ENCODE measurements around the gene SPAG5. TPM values are rescaled to one million over a fixed set of nuclear protein-coding genes. Genes with fewer than 3 reads are reported as not detected.
A peak's percentile ranks its signal among the peaks of the same experiment; 100 is the strongest.

SPAG5 gene
- total and polyA plus RNA-seq, 9 of the 15 experiments (the other 6 are each of a cell fraction or from before 2014, with no cell fraction given): 94.4 to 286 (median 151) TPM

DNA sequence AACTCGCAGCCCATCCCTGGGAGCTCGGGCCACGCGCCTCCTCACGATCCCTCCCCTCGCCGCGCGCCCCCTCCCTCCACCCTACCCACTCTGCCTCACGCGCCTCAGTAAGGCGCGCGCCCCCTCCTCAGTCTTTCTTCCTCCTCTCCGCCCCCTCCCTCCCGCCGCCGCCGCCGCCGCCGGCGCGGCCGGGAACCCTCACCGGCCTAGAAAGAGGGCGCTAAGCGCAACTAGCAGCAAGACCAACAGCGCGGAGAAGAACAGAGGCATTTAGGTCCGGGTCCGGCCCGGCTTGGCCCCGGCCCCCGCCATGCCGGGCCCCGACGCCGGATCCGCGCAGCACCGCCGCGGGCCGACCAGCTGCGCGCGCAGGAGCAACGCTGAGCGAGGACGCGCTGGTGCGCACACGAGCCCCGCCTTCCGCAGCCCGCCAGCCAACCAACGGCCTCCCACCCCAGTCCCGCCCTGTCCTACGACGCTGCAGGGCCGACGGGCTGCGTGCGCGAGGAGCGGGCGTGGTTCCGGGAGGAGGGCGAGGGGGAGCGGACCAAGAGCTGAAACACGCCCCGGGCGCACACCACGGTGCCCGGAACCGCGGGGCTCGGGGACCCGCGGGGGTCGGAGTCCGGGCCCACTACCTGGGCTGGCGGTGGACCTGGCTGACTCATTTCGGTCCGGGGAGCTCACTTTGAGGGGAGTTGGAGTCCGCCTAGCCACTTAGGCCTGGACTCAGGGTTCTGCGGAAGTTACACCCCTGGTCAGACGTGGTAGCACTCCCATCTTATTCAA, 46.2 kb upstream of the SPAG5 start, which contains the start of gene BLTP2 (continued):
- TF ChIP-seq ARID1B (IDR thresholded peaks at IDR 0.05) (peak; percentile 45), CCAR2 (IDR thresholded peaks at IDR 0.05; ENCODE audit: low read depth, low read length) (no peak), PHF20 (IDR thresholded peaks at IDR 0.05; ENCODE audit: partially characterized antibody) (peak; percentile 89), FOXP1 (CRISPR knock-in tag; IDR thresholded peaks at IDR 0.05) (0 out of 2 replicates have a peak, but pooled peaks have one; percentile 29), SMAD3 (CRISPR knock-in tag; conservative IDR thresholded peaks at IDR 0.05) (0 out of 2 replicates have a peak, but pooled peaks have one; percentile 41), ZKSCAN8 (CRISPR knock-in tag; IDR thresholded peaks at IDR 0.05) (no peak), TEAD4 (IDR thresholded peaks at IDR 0.05; ENCODE audit: low read length) (no peak; the same call in 1 of the 2 replicates), TEAD4 (CRISPR knock-in tag; IDR thresholded peaks at IDR 0.05; ENCODE audit: borderline replicate concordance) (no peak), HDGF (IDR thresholded peaks at IDR 0.05) (no peak), HNRNPK (IDR thresholded peaks at IDR 0.05; ENCODE audit: low read depth, low read length, poor library complexity, severe bottlenecking) (no peak), MECOM (CRISPR knock-in tag; IDR thresholded peaks at IDR 0.05) (no peak), GABPB1 (CRISPR knock-in tag; IDR thresholded peaks at IDR 0.05) (peak; percentile 88)
- TF ChIP-seq, protein P1, sequence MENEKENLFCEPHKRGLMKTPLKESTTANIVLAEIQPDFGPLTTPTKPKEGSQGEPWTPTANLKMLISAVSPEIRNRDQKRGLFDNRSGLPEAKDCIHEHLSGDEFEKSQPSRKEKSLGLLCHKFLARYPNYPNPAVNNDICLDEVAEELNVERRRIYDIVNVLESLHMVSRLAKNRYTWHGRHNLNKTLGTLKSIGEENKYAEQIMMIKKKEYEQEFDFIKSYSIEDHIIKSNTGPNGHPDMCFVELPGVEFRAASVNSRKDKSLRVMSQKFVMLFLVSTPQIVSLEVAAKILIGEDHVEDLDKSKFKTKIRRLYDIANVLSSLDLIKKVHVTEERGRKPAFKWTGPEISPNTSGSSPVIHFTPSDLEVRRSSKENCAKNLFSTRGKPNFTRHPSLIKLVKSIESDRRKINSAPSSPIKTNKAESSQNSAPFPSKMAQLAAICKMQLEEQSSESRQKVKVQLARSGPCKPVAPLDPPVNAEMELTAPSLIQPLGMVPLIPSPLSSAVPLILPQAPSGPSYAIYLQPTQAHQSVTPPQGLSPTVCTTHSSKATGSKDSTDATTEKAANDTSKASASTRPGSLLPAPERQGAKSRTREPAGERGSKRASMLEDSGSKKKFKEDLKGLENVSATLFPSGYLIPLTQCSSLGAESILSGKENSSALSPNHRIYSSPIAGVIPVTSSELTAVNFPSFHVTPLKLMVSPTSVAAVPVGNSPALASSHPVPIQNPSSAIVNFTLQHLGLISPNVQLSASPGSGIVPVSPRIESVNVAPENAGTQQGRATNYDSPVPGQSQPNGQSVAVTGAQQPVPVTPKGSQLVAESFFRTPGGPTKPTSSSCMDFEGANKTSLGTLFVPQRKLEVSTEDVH (IDR thresholded peaks at IDR 0.05; ENCODE audit: low read depth, partially characterized antibody): peak; percentile 70
- TF ChIP-seq, protein P2, sequence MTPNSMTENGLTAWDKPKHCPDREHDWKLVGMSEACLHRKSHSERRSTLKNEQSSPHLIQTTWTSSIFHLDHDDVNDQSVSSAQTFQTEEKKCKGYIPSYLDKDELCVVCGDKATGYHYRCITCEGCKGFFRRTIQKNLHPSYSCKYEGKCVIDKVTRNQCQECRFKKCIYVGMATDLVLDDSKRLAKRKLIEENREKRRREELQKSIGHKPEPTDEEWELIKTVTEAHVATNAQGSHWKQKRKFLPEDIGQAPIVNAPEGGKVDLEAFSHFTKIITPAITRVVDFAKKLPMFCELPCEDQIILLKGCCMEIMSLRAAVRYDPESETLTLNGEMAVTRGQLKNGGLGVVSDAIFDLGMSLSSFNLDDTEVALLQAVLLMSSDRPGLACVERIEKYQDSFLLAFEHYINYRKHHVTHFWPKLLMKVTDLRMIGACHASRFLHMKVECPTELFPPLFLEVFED (CRISPR knock-in tag; conservative IDR thresholded peaks at IDR 0.05): no peak
- TF ChIP-seq, protein P3, sequence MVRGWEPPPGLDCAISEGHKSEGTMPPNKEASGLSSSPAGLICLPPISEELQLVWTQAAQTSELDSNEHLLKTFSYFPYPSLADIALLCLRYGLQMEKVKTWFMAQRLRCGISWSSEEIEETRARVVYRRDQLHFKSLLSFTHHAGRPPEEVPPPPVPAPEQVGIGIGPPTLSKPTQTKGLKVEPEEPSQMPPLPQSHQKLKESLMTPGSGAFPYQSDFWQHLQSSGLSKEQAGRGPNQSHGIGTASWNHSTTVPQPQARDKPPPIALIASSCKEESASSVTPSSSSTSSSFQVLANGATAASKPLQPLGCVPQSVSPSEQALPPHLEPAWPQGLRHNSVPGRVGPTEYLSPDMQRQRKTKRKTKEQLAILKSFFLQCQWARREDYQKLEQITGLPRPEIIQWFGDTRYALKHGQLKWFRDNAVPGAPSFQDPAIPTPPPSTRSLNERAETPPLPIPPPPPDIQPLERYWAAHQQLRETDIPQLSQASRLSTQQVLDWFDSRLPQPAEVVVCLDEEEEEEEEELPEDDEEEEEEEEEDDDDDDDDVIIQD (CRISPR knock-in tag; IDR thresholded peaks at IDR 0.05): no peak
- TF ChIP-seq, protein P4, sequence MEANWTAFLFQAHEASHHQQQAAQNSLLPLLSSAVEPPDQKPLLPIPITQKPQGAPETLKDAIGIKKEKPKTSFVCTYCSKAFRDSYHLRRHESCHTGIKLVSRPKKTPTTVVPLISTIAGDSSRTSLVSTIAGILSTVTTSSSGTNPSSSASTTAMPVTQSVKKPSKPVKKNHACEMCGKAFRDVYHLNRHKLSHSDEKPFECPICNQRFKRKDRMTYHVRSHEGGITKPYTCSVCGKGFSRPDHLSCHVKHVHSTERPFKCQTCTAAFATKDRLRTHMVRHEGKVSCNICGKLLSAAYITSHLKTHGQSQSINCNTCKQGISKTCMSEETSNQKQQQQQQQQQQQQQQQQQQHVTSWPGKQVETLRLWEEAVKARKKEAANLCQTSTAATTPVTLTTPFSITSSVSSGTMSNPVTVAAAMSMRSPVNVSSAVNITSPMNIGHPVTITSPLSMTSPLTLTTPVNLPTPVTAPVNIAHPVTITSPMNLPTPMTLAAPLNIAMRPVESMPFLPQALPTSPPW (CRISPR knock-in tag; IDR thresholded peaks at IDR 0.05): peak; percentile 94
- TF ChIP-seq, protein P5, sequence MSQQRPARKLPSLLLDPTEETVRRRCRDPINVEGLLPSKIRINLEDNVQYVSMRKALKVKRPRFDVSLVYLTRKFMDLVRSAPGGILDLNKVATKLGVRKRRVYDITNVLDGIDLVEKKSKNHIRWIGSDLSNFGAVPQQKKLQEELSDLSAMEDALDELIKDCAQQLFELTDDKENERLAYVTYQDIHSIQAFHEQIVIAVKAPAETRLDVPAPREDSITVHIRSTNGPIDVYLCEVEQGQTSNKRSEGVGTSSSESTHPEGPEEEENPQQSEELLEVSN (IDR thresholded peaks at IDR 0.05; ENCODE audit: borderline replicate concordance in 1 of 2, extremely low read depth in 1 of 2, insufficient read depth in 1 of 2, insufficient read length in 1 of 2, low read depth in 1 of 2, low read length in 1 of 2, poor library complexity in 1 of 2, severe bottlenecking in 1 of 2): peak; percentile 79 to 82

Data from K562 (cell line).